ENCODE results near the gene SLFN12L. TPM values are rescaled to one million over a fixed set of nuclear protein-coding genes. Genes with fewer than 3 reads are reported as not detected.
A peak's percentile ranks its signal among the peaks of the same experiment; 100 is the strongest.
"Not testable (repeated sequence)": the region's sequence is repeated elsewhere in the genome, so short reads cannot be mapped to it uniquely, and the experiment has no call there.

Gene SLFN12L
- total RNA-seq, 2 experiments from 2014 or later, result 23.5 to 25.2 TPM

- intact Hi-C loops (cut with micrococcal nuclease), result no loop called here
- no peaks in the 10 kb centered on the region for H3K9me3 Mint-ChIP-seq
- peaks cover 88% of the 10 kb centered on the region for H3K4me1 Mint-ChIP-seq (ENCODE audit: low read depth)
- no peak overlapping the region for H3K4me3 Mint-ChIP-seq
- peaks cover 32% of the 10 kb centered on the region for H3K36me3 Mint-ChIP-seq (ENCODE audit: low read depth)
- DNase-seq, result no peak
- CTCF ChIA-PET, result interaction anchor here (0.7 to 2.3 kb wide), 2 partner anchors 12 to 208 kb away, joined by 3 to 9 read pairs; no protein-coding TSS in a partner anchor
- no peak overlapping the region for H3K27ac Mint-ChIP-seq
- H3K27me3 Mint-ChIP-seq (ENCODE audit: low read depth), result no peaks in the 10 kb centered on the region
These were observed 16.3 kb downstream of the SLFN12L start for GRCh38 chr17:35521150-35521549.

- peaks cover 87% of the 10 kb centered on the region for H3K4me1 Mint-ChIP-seq (ENCODE audit: low read depth)
- DNase-seq, result no peak
- no peaks in the 10 kb centered on the region for H3K9me3 Mint-ChIP-seq
- H3K36me3 Mint-ChIP-seq (ENCODE audit: low read depth), result peaks cover 37% of the 10 kb centered on the region
- H3K27ac Mint-ChIP-seq, result no peak overlapping the region
- CTCF ChIA-PET, result no interaction called here
- H3K4me3 Mint-ChIP-seq, result no peak overlapping the region
- intact Hi-C loops (cut with micrococcal nuclease), result no loop called here
- no peaks in the 10 kb centered on the region for H3K27me3 Mint-ChIP-seq (ENCODE audit: low read depth)
These were observed 17.5 kb downstream of the SLFN12L start for GRCh38 chr17:35519906-35520442.

DNA sequence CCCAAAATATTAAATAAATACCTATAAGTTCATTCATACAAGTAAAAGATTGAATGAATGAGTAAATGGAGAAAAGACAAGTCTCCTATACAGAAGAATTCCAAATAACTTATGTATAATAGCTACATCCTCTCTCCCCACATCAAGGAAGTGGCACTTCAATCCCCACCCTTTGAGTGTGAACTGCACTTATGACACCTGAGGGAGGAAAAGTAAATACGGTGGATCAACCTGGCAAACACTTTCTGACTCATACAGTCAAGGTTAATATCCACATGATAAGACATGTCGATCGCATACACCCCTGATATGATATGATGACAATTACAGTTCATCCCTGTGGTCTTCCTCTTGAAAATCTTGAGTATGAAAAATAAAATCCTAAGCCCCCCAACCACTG lies 18.0 kb downstream of the SLFN12L start:
- Mint-ChIP-seq H3K9me3 (no peaks in the 10 kb centered on the region), H3K27me3 (ENCODE audit: low read depth) (no peaks in the 10 kb centered on the region), H3K36me3 (ENCODE audit: low read depth) (peaks cover 41% of the 10 kb centered on the region), H3K27ac (no peak overlapping the region), H3K4me3 (no peak overlapping the region), H3K4me1 (ENCODE audit: low read depth) (peaks cover 84% of the 10 kb centered on the region)
- CTCF ChIA-PET, result no interaction called here
- intact Hi-C loops (cut with micrococcal nuclease), result no loop called here
- no peak for DNase-seq

- Mint-ChIP-seq H3K36me3 (ENCODE audit: low read depth) (peaks cover 50% of the 10 kb centered on the region), H3K4me1 (ENCODE audit: low read depth) (peaks cover 82% of the 10 kb centered on the region)
- DNase-seq; intact Hi-C loops (cut with micrococcal nuclease); H3K27ac Mint-ChIP-seq; H3K27me3 Mint-ChIP-seq (ENCODE audit: low read depth); H3K4me3 Mint-ChIP-seq; H3K9me3 Mint-ChIP-seq: not testable (repeated sequence)
- CTCF ChIA-PET, result interaction anchor here (0.6 kb wide), 1 partner anchor 270 kb away, joined by 3 read pairs; no protein-coding TSS in a partner anchor
These were observed 19.0 kb downstream of the SLFN12L start for GRCh38 chr17:35518431-35518830.

GRCh38 chr17:35515027-35515426 lies 22.5 kb downstream of the SLFN12L start:
- no peak overlapping the region for H3K27ac Mint-ChIP-seq
- intact Hi-C loops (cut with micrococcal nuclease), result no loop called here
- CTCF ChIA-PET, result no interaction called here

DNA sequence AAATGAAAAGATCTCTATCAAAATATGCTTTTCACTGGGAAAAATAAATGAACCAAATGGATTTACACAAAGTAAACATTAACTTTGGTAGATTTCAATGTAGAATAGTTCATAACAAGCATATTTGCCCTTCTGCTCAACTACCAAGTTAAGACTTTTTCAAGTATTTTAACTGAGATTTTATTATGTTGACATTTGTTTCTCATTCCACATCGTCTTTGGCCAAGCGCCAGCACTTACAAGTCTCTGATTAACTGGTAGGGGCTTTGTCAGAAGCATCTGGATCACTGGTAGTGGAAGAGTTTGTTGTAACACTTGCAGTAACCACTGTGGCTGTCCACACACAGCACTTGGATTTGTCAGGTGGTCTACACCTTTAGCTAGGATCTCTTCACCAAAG lies 22.9 kb downstream of the SLFN12L start:
- Mint-ChIP-seq H3K27ac (no peak overlapping the region), H3K9me3 (no peaks in the 10 kb centered on the region), H3K4me3 (no peak overlapping the region), H3K27me3 (ENCODE audit: low read depth) (no peaks in the 10 kb centered on the region), H3K4me1 (ENCODE audit: low read depth) (peaks cover 66% of the 10 kb centered on the region), H3K36me3 (ENCODE audit: low read depth) (peaks cover 54% of the 10 kb centered on the region)
- no peak for DNase-seq
- CTCF ChIA-PET, result no interaction called here
- intact Hi-C loops (cut with micrococcal nuclease), result no loop called here

More at GRCh38 chr17:35515027-35515426, 22.5 kb downstream of the SLFN12L start:
- no peaks in the 10 kb centered on the region for H3K27me3 Mint-ChIP-seq (ENCODE audit: low read depth)
- no peak for DNase-seq
- H3K36me3 Mint-ChIP-seq (ENCODE audit: low read depth), result peaks cover 55% of the 10 kb centered on the region
- H3K9me3 Mint-ChIP-seq, result no peaks in the 10 kb centered on the region
- peaks cover 68% of the 10 kb centered on the region for H3K4me1 Mint-ChIP-seq (ENCODE audit: low read depth)
- H3K4me3 Mint-ChIP-seq, result no peak overlapping the region

GRCh38 chr17:35510052-35510451 lies 27.4 kb downstream of the SLFN12L start:
- no peak for DNase-seq
- Mint-ChIP-seq H3K36me3 (ENCODE audit: low read depth) (peaks cover 46% of the 10 kb centered on the region), H3K27ac (no peak overlapping the region), H3K4me3 (no peak overlapping the region), H3K4me1 (ENCODE audit: low read depth) (peaks cover 35% of the 10 kb centered on the region), H3K9me3 (peaks cover 3% of the 10 kb centered on the region), H3K27me3 (ENCODE audit: low read depth) (no peaks in the 10 kb centered on the region)
- CTCF ChIA-PET, result no interaction called here
- intact Hi-C loops (cut with micrococcal nuclease), result no loop called here

- H3K9me3 Mint-ChIP-seq; intact Hi-C loops (cut with micrococcal nuclease); H3K27me3 Mint-ChIP-seq (ENCODE audit: low read depth); H3K4me3 Mint-ChIP-seq; DNase-seq; H3K27ac Mint-ChIP-seq: not testable (repeated sequence)
- peaks cover 34% of the 10 kb centered on the region for H3K36me3 Mint-ChIP-seq (ENCODE audit: low read depth)
- CTCF ChIA-PET, result interaction anchor here (0.6 kb wide), 1 partner anchor 30 kb away, joined by 3 read pairs; no protein-coding TSS in a partner anchor
- H3K4me1 Mint-ChIP-seq (ENCODE audit: low read depth), result peaks cover 25% of the 10 kb centered on the region
These were observed 29.8 kb downstream of the SLFN12L start for GRCh38 chr17:35507714-35508113.

GRCh38 chr17:35499548-35499947 lies 37.9 kb downstream of the SLFN12L start:
- CTCF ChIA-PET, result no interaction called here
- H3K4me1 Mint-ChIP-seq (ENCODE audit: low read depth), result peaks cover 40% of the 10 kb centered on the region
- intact Hi-C loops (cut with micrococcal nuclease), result no loop called here
- no peaks in the 10 kb centered on the region for H3K9me3 Mint-ChIP-seq
- peaks cover 29% of the 10 kb centered on the region for H3K36me3 Mint-ChIP-seq (ENCODE audit: low read depth)
- no peak overlapping the region for H3K27ac Mint-ChIP-seq
- H3K27me3 Mint-ChIP-seq (ENCODE audit: low read depth), result no peaks in the 10 kb centered on the region
- no peak overlapping the region for H3K4me3 Mint-ChIP-seq
- DNase-seq, result no peak

GRCh38 chr17:35498448-35499178 lies 38.9 kb downstream of the SLFN12L start:
- DNase-seq, result no peak
- intact Hi-C loops (cut with micrococcal nuclease), result no loop called here

DNA sequence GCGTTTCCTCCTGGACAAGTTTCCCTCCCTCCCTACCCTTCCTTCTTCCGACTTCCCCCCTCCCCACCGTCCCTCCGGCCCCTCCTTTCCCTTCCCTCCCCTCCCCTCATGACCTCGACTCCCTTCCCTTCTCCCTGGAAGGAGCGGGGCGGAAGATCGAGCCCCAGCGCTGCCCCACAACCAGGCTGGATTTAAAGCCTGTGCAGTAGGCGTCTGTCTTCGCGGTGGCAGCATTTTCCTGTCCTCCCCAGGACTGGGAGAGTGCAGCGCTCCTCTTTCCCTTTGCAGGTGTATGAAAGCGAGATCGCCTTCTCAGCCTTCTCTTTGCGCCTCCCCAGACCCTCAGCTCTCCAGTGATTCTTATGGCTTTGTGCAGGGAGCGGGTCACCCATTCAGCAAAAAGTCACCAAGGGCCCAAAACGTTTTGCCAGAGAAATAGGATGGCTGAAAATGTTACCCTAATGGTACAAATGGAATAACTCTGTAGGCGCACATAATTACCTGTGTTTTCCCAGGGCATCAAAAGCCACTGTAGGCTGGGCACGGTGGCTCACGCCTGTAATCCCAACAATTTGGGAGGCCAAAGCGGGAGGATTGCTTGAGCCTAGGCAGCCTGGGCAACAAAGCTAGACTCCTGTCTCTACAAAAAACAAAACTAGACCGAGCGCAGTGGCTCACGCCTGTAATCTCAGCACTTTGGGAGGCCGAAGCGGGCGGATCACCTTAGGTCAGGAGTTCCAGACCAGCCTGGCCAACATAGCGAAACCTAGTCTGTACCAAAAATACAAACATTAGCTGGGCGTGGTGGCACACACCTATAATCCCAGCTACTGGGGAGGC lies 40.8 kb downstream of the SLFN12L start:
- Mint-ChIP-seq H3K36me3 (ENCODE audit: low read depth) (peaks cover 28% of the 10 kb centered on the region), H3K4me3 (peak overlapping the region; percentile 48), H3K4me1 (ENCODE audit: low read depth) (peaks cover 53% of the 10 kb centered on the region), H3K27ac (peak overlapping the region; percentile 21), H3K27me3 (ENCODE audit: low read depth) (no peaks in the 10 kb centered on the region), H3K9me3 (no peaks in the 10 kb centered on the region)
- intact Hi-C loops (cut with micrococcal nuclease), result no loop called here
- CTCF ChIA-PET, result interaction anchor here (1.0 kb wide), 1 partner anchor 8 kb away, joined by 3 read pairs; no protein-coding TSS in a partner anchor
- no peak for DNase-seq

More at GRCh38 chr17:35498448-35499178, 38.9 kb downstream of the SLFN12L start:
- Mint-ChIP-seq H3K27ac (no peak overlapping the region), H3K27me3 (ENCODE audit: low read depth) (no peaks in the 10 kb centered on the region), H3K4me3 (peak overlapping the region; percentile 17), H3K4me1 (ENCODE audit: low read depth) (peaks cover 40% of the 10 kb centered on the region), H3K36me3 (ENCODE audit: low read depth) (peaks cover 25% of the 10 kb centered on the region), H3K9me3 (no peaks in the 10 kb centered on the region)
- CTCF ChIA-PET, result interaction anchor here (0.8 to 0.9 kb wide), 3 partner anchors 27 to 248 kb away, joined by 3 read pairs; no protein-coding TSS in a partner anchor

DNA sequence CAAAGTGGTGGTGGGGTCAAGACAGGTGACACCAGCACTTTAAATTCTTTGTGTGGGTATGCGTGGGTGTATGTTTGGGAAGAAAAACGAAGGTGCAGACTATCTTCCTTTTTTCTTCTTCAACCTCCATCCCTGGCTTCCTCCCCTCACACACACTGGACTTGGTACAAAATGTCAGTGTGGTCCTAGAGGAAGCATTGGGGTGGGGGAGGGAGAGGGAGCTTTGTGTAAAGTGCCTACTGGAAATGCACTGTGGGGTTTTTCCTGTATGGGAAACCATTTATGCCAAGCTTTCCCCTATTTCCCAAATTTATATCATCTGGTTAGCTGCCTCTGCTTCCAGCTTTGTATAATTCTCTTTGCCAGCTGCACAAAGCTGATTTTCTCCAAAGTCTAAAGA lies 44.4 kb downstream of the SLFN12L start:
- DNase-seq, result no peak
- Mint-ChIP-seq H3K4me1 (ENCODE audit: low read depth) (peaks cover 43% of the 10 kb centered on the region), H3K27ac (no peak overlapping the region), H3K27me3 (ENCODE audit: low read depth) (no peaks in the 10 kb centered on the region), H3K9me3 (peaks cover 15% of the 10 kb centered on the region), H3K36me3 (ENCODE audit: low read depth) (peaks cover 37% of the 10 kb centered on the region), H3K4me3 (no peak overlapping the region)
- intact Hi-C loops (cut with micrococcal nuclease), result no loop called here
- CTCF ChIA-PET, result no interaction called here
